Neuronal stem cell (in vitro differentiated cells): ENCODE data around the gene SGK1.

Experiments used
- DNase-seq: peaks from one replicate; pipeline ENCODE4 v3.0.0-alpha.2; 2013; ENCODE audit warnings: low spot score
- H2AFZ ChIP-seq: one replicate; pipeline ENCODE4 v1.6.1; 2013; ENCODE audit warnings: mild to moderate bottlenecking, low read length, inconsistent platforms
- H2AK5ac ChIP-seq: 2 replicates; pipeline ENCODE4 v1.6.1; 2013; ENCODE audit warnings: low read depth, mild to moderate bottlenecking, inconsistent platforms, low read length, moderate library complexity, mixed read lengths
- H2BK120ac ChIP-seq: 2 replicates; pipeline ENCODE4 v1.6.1; 2013; ENCODE audit warnings: low read depth, mild to moderate bottlenecking, inconsistent platforms, low read length, moderate library complexity, mixed read lengths
- H2BK12ac ChIP-seq: one replicate; pipeline ENCODE4 v1.6.1; 2013; ENCODE audit warnings: low read length, inconsistent platforms
- H2BK15ac ChIP-seq: 2 replicates; pipeline ENCODE4 v1.6.1; 2013; ENCODE audit warnings: mild to moderate bottlenecking, low read length, inconsistent platforms, mixed read lengths
- H2BK5ac ChIP-seq: one replicate; pipeline ENCODE4 v1.6.1; 2013; ENCODE audit warnings: inconsistent platforms, mild to moderate bottlenecking, low read length, moderate library complexity
- H3K14ac ChIP-seq: one replicate; pipeline ENCODE4 v1.6.1; 2013; ENCODE audit warnings: low read length, inconsistent platforms
- H3K18ac ChIP-seq: 2 replicates; pipeline ENCODE4 v1.6.1; 2013; ENCODE audit warnings: low read length, inconsistent platforms
- H3K23ac ChIP-seq: 2 replicates; pipeline ENCODE4 v1.6.1; 2013; ENCODE audit warnings: low read depth, mild to moderate bottlenecking, mixed read lengths, low read length, inconsistent platforms; ENCODE audit not compliant: poor library complexity
- H3K27ac ChIP-seq: replicated peaks from 3 replicates; pipeline ENCODE4 v1.5.1; 2013; ENCODE audit warnings: low read length, inconsistent platforms
- H3K27me3 ChIP-seq, 3 experiments: 2 replicates each; pipeline ENCODE4 v1.6.1; 2013; ENCODE audit warnings: low read length in 3 of 3, mild to moderate bottlenecking in 2 of 3, inconsistent platforms in 1 of 3, low read depth in 1 of 3, mixed read lengths in 1 of 3, moderate library complexity in 1 of 3; ENCODE audit not compliant: control insufficient read depth in 3 of 3, insufficient read depth in 3 of 3
- H3K36me3 ChIP-seq, 2 donors: replicated peaks in 1 of 2; 2 replicates each; pipeline ENCODE4 v1.6.1; 2013; ENCODE audit warnings: low read length in 2 of 2; ENCODE audit not compliant: control insufficient read depth in 2 of 2, insufficient read depth in 2 of 2
- H3K4ac ChIP-seq: 2 replicates; pipeline ENCODE4 v1.6.1; 2013; ENCODE audit warnings: inconsistent platforms, mild to moderate bottlenecking, low read length, moderate library complexity
- H3K4me1 ChIP-seq, 2 donors: 1 replicate in 1 of 2; 2 replicates in 1 of 2; pipeline ENCODE4 v1.6.1; 2013; ENCODE audit warnings: low read length in 2 of 2, low read depth in 1 of 2; ENCODE audit not compliant: control insufficient read depth in 2 of 2, insufficient read depth in 1 of 2
- H3K4me2 ChIP-seq: one replicate; pipeline ENCODE4 v1.6.1; 2013; ENCODE audit warnings: mild to moderate bottlenecking, low read length, inconsistent platforms; ENCODE audit not compliant: insufficient read depth, poor library complexity, severe bottlenecking
- H3K4me3 ChIP-seq, 2 donors: 2 replicates each; pipeline ENCODE4 v1.5.1; 2013; ENCODE audit warnings: low read length in 2 of 2, mild to moderate bottlenecking in 2 of 2, inconsistent platforms in 1 of 2, moderate library complexity in 1 of 2
- H3K79me1 ChIP-seq: one replicate; pipeline ENCODE4 v1.6.1; 2013; ENCODE audit warnings: low read depth, mild to moderate bottlenecking, inconsistent platforms, low read length, moderate library complexity
- H3K9ac ChIP-seq: one replicate; pipeline ENCODE4 v1.6.1; 2013; ENCODE audit warnings: mild to moderate bottlenecking, low read depth, low read length, inconsistent platforms; ENCODE audit not compliant: poor library complexity
- H3K9me3 ChIP-seq, 2 donors: replicated peaks in 1 of 2; 2 replicates each; pipeline versions ENCODE3 to v1.6.1; 2013; ENCODE audit warnings: low read length in 2 of 2, mild to moderate bottlenecking in 2 of 2, inconsistent platforms in 1 of 2, low read depth in 1 of 2, mixed read lengths in 1 of 2, moderate library complexity in 1 of 2; ENCODE audit not compliant: control insufficient read depth in 2 of 2, insufficient read depth in 1 of 2
- H4K8ac ChIP-seq: one replicate; pipeline ENCODE4 v1.6.1; 2013; ENCODE audit warnings: low read depth, mild to moderate bottlenecking, inconsistent platforms, low read length, moderate library complexity
- H4K91ac ChIP-seq: one replicate; pipeline ENCODE4 v1.6.1; 2013; ENCODE audit warnings: low read length, low read depth, mild to moderate bottlenecking, inconsistent platforms; ENCODE audit not compliant: poor library complexity
- WGBS, 2 donors: extraction: QIAGEN DNeasy Blood & Tissue Kit; methylation state at CpG; one replicate each; pipeline ENCODE4 v1.1.7; 2013; ENCODE audit warnings: missing lambda C conversion rate in 2 of 2, mixed read lengths in 1 of 2; ENCODE audit not compliant: insufficient read length in 2 of 2, insufficient replicate concordance in 1 of 2; ENCODE audit errors: extremely low coverage in 2 of 2; 5-methylcytosine and 5-hydroxymethylcytosine counted together

Gene SGK1

GRCh38 chr6:134358320-134358719 lies 40.4 kb upstream of the SGK1 start:
- no peak overlapping the region for H3K9ac ChIP-seq
- H3K79me1 ChIP-seq = no peaks in the 10 kb centered on the region
- H3K9me3 ChIP-seq = no peaks in the 10 kb centered on the region
- H2AFZ ChIP-seq = no peak overlapping the region
- no peak overlapping the region for H3K4me2 ChIP-seq
- no peak overlapping the region for H3K14ac ChIP-seq
- H3K27me3 ChIP-seq = no peaks in the 10 kb centered on the region
- no peaks in the 10 kb centered on the region for H3K4me1 ChIP-seq
- H4K91ac ChIP-seq = no peak overlapping the region
- H4K8ac ChIP-seq = no peak overlapping the region
- no peak overlapping the region for H2BK15ac ChIP-seq
- DNase-seq = no peak
- no peak overlapping the region for H3K23ac ChIP-seq
- no peak overlapping the region for H2AK5ac ChIP-seq
- H3K18ac ChIP-seq = no peak overlapping the region
- H3K27ac ChIP-seq = no peak overlapping the region
- no peak overlapping the region for H2BK12ac ChIP-seq
- H3K4me3 ChIP-seq = no peak overlapping the region
- no CpG with 5 or more reads among the region's 4 CpGs for WGBS, 2 donors
- no peak overlapping the region for H2BK120ac ChIP-seq
- H3K36me3 ChIP-seq = no peaks in the 10 kb centered on the region
- H2BK5ac ChIP-seq = no peak overlapping the region
- H3K4ac ChIP-seq = no peak overlapping the region

- no peaks in the 10 kb centered on the region for H3K9me3 ChIP-seq
- H3K36me3 ChIP-seq = no peaks in the 10 kb centered on the region
- H3K9ac ChIP-seq = no peak overlapping the region
- no peak overlapping the region for H3K18ac ChIP-seq
- no peak overlapping the region for H3K27ac ChIP-seq
- no peak overlapping the region for H2AK5ac ChIP-seq
- H3K4me1 ChIP-seq = peaks cover 0 to 6% of the 10 kb centered on the region in 2 donors
- no peak overlapping the region for H3K4me3 ChIP-seq
- WGBS, 2 donors = no CpG with 5 or more reads among the region's 2 CpGs
- H3K4me2 ChIP-seq = no peak overlapping the region
- no peaks in the 10 kb centered on the region for H3K79me1 ChIP-seq
- no peak overlapping the region for H3K14ac ChIP-seq
- no peak overlapping the region for H2BK12ac ChIP-seq
- DNase-seq = no peak
- no peak overlapping the region for H2BK5ac ChIP-seq
- no peak overlapping the region for H4K91ac ChIP-seq
- no peak overlapping the region for H4K8ac ChIP-seq
- H3K23ac ChIP-seq = no peak overlapping the region
- H2BK15ac ChIP-seq = no peak overlapping the region
- H3K27me3 ChIP-seq = no peaks in the 10 kb centered on the region
- H2AFZ ChIP-seq = no peak overlapping the region
- H3K4ac ChIP-seq = no peak overlapping the region
- no peak overlapping the region for H2BK120ac ChIP-seq
Observed at GRCh38 chr6:134357022-134357487, 39.1 kb upstream of the SGK1 start.

DNA sequence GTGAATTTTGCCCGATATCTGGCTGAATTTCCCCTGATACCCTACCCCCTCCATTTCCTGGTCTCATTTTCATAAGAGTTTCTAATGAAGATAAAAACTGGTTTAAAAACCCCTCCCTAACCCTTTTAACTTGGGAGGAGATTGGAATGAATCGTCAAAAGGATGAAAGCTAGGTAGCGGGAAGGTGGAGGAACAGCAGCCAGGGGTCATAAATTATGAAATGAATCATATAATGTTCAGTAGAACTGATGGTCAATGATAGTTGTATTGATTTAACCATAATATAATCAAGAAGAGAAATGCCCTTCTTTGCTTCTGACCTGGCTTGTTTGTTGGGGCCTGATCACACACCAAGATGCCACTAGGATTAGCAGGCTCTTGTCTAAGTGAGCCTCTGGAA lies 38.5 kb upstream of the SGK1 start:
- H4K91ac ChIP-seq = no peak overlapping the region
- no CpG with 5 or more reads among the region's 3 CpGs for WGBS, 2 donors
- H3K14ac ChIP-seq = no peak overlapping the region
- H2BK120ac ChIP-seq = no peak overlapping the region
- no peak overlapping the region for H2BK12ac ChIP-seq
- no peak for DNase-seq
- H3K36me3 ChIP-seq = no peaks in the 10 kb centered on the region
- no peak overlapping the region for H3K4me3 ChIP-seq
- no peak overlapping the region for H3K4me2 ChIP-seq
- H3K9ac ChIP-seq = no peak overlapping the region
- H3K27ac ChIP-seq = no peak overlapping the region
- H3K4me1 ChIP-seq = peaks cover 0 to 8% of the 10 kb centered on the region in 2 donors
- no peak overlapping the region for H3K4ac ChIP-seq
- no peak overlapping the region for H3K18ac ChIP-seq
- H3K27me3 ChIP-seq = no peaks in the 10 kb centered on the region
- no peak overlapping the region for H4K8ac ChIP-seq
- H3K79me1 ChIP-seq = no peaks in the 10 kb centered on the region
- no peak overlapping the region for H2BK15ac ChIP-seq
- H2BK5ac ChIP-seq = no peak overlapping the region
- H2AFZ ChIP-seq = no peak overlapping the region
- H2AK5ac ChIP-seq = no peak overlapping the region
- H3K23ac ChIP-seq = no peak overlapping the region
- no peaks in the 10 kb centered on the region for H3K9me3 ChIP-seq

GRCh38 chr6:134352786-134353480 lies 35.0 kb upstream of the SGK1 start:
- Histone ChIP-seq H3K36me3 (no peaks in the 10 kb centered on the region), H3K23ac (no peak overlapping the region), H4K8ac (no peak overlapping the region), H2AFZ (no peak overlapping the region), H2BK5ac (no peak overlapping the region), H3K9me3 (no peaks in the 10 kb centered on the region), H3K79me1 (no peaks in the 10 kb centered on the region), H3K9ac (no peak overlapping the region), H3K4me2 (no peak overlapping the region), H4K91ac (no peak overlapping the region), H3K27ac (no peak overlapping the region), H3K18ac (no peak overlapping the region), H3K27me3 (no peaks in the 10 kb centered on the region), H3K14ac (no peak overlapping the region), H2BK120ac (no peak overlapping the region), H3K4ac (no peak overlapping the region), H2BK12ac (no peak overlapping the region), H3K4me3 (no peak overlapping the region), H2BK15ac (no peak overlapping the region), H2AK5ac (no peak overlapping the region), H3K4me1 (peaks cover 0 to 8% of the 10 kb centered on the region in 2 donors)
- no CpG with 5 or more reads among the region's 4 CpGs for WGBS, 2 donors
- no peak for DNase-seq
